Calu3 (cell line): ENCODE measurements around the gene MAPK7. TPM values are rescaled to one million over a fixed set of nuclear protein-coding genes. Genes with fewer than 3 reads are reported as not detected.
A peak's percentile ranks its signal among the peaks of the same experiment; 100 is the strongest.

ENCODE experiments used
- BruUV-seq: library from RNA; stranded (reverse); fragments of 400-500 nt; replicated peaks from 2 replicates; lab custom pipeline; 2021; lab: Mats Ljungman, UMichigan
- CTCF ChIA-PET: fragments of 300-600 bp; sonication (Branson Sonifier 250); formaldehyde crosslinking; loops from one replicate; lab custom pipeline; 2022; ENCODE audit warnings: antibody characterized with exemption; lab: Charles Lee
- DNase-seq: peaks from one replicate; pipeline ENCODE4 v3.0.0; 2022
- H3K27ac Mint-ChIP-seq: one replicate; pipeline ENCODE4 v1.8.0; 2022; ENCODE audit warnings: mixed read lengths; ENCODE audit not compliant: unreplicated experiment
- H3K27me3 Mint-ChIP-seq: one replicate; pipeline ENCODE4 v1.8.0; 2022; ENCODE audit warnings: mixed read lengths; ENCODE audit not compliant: unreplicated experiment
- H3K36me3 Mint-ChIP-seq: one replicate; pipeline ENCODE4 v1.8.0; 2022; ENCODE audit warnings: mild to moderate bottlenecking, moderate library complexity, mixed read lengths; ENCODE audit not compliant: insufficient read depth, unreplicated experiment
- H3K4me1 Mint-ChIP-seq: one replicate; pipeline ENCODE4 v1.8.0; 2022; ENCODE audit warnings: mild to moderate bottlenecking, low read depth, mixed read lengths; ENCODE audit not compliant: unreplicated experiment
- H3K4me3 Mint-ChIP-seq: one replicate; pipeline ENCODE4 v1.8.0; 2022; ENCODE audit warnings: mild to moderate bottlenecking, low read depth, moderate library complexity, mixed read lengths; ENCODE audit not compliant: unreplicated experiment
- H3K9me3 Mint-ChIP-seq: one replicate; pipeline ENCODE4 v1.8.0; 2022; ENCODE audit warnings: low read depth, mixed read lengths; ENCODE audit not compliant: unreplicated experiment
- CTCF ChIP-seq: fragments of 200-600 bp; IDR thresholded peaks from one replicate; pipeline ENCODE4 v1.8.0; 2022; ENCODE audit warnings: antibody characterized with exemption; ENCODE audit not compliant: unreplicated experiment
- intact Hi-C: fragments of 100-400 bp; cut with micrococcal nuclease; formaldehyde crosslinking; loops from one replicate; pipeline ENCODE4 v1.10.0; 2022; ENCODE audit not compliant: unreplicated experiment
- total RNA-seq: library from RNA; stranded (reverse); gene quantifications from 2 replicates; pipeline ENCODE4 v1.2.3, GENCODE V29; 2022

The MAPK7 gene
- total RNA-seq, 1 experiment from 2014 or later: 15.0 TPM

- no peak for TF ChIP-seq CTCF
- Mint-ChIP-seq H3K36me3 (peaks cover 32% of the 10 kb centered on the region), H3K27ac (peak overlapping the region; percentile 82), H3K4me3 (peak overlapping the region; percentile 92), H3K4me1 (no peaks in the 10 kb centered on the region), H3K9me3 (no peaks in the 10 kb centered on the region), H3K27me3 (no peaks in the 10 kb centered on the region)
- BruUV-seq: no TSS peak
- intact Hi-C loops: no loop called here
- CTCF ChIA-PET: interaction anchor here (1.0 to 1.2 kb wide), 2 partner anchors 70 to 381 kb away, joined by 3 to 4 read pairs; no protein-coding TSS in a partner anchor
- peak; percentile 18 for DNase-seq
Measured at GRCh38 chr17:19376811-19377210, 1.5 kb upstream of the MAPK7 start.

GRCh38 chr17:19377602-19378415, 489 bp upstream of the MAPK7 start:
- no peak for TF ChIP-seq CTCF
- Mint-ChIP-seq H3K27ac (peak overlapping the region; percentile 82), H3K4me1 (no peaks in the 10 kb centered on the region), H3K36me3 (peaks cover 37% of the 10 kb centered on the region), H3K27me3 (no peaks in the 10 kb centered on the region), H3K9me3 (no peaks in the 10 kb centered on the region), H3K4me3 (peak overlapping the region; percentile 92)
- CTCF ChIA-PET: interaction anchor here (0.9 to 1.4 kb wide), 4 partner anchors 12 to 380 kb away, joined by 3 to 6 read pairs (median 4); partner anchors contain the start of gene B9D1
- no TSS peak for BruUV-seq
- intact Hi-C loops: no loop called here
- peak; percentile 94 for DNase-seq

DNA sequence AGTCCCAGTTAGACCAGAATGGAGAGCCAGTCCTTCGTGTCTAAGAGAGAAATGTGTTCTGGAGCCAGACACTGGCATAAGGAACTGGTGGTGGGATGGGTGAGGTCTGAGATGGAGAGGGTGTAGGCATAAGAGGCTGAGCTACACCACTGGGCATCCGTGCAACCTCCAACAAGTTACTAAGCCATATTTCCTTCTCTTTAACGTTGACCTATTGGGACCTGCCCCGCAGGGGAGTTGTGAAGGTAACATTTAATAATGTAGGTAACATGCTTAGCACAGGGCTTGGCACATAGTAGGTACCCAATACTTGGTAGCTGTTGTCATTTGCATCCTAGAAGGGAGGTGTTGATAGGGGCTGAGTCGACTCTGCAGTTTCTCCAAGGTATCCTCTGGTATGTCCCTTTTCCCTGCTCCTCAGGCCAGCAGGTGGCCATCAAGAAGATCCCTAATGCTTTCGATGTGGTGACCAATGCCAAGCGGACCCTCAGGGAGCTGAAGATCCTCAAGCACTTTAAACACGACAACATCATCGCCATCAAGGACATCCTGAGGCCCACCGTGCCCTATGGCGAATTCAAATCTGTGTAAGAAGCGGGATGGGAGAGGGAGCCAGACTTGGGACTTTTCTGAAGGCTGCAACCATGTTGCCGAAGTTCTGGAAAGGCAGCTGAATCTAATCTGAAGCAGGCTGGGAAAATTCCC, 1.2 kb downstream of the MAPK7 start:
- no peak for DNase-seq
- no peak for TF ChIP-seq CTCF
- CTCF ChIA-PET: no interaction called here
- intact Hi-C loops: no loop called here
- Mint-ChIP-seq H3K4me3 (peak overlapping the region; percentile 92), H3K27ac (no peak overlapping the region), H3K27me3 (no peaks in the 10 kb centered on the region), H3K36me3 (peaks cover 42% of the 10 kb centered on the region), H3K9me3 (no peaks in the 10 kb centered on the region), H3K4me1 (no peaks in the 10 kb centered on the region)
- TSS peak; percentile 38 for BruUV-seq

DNA sequence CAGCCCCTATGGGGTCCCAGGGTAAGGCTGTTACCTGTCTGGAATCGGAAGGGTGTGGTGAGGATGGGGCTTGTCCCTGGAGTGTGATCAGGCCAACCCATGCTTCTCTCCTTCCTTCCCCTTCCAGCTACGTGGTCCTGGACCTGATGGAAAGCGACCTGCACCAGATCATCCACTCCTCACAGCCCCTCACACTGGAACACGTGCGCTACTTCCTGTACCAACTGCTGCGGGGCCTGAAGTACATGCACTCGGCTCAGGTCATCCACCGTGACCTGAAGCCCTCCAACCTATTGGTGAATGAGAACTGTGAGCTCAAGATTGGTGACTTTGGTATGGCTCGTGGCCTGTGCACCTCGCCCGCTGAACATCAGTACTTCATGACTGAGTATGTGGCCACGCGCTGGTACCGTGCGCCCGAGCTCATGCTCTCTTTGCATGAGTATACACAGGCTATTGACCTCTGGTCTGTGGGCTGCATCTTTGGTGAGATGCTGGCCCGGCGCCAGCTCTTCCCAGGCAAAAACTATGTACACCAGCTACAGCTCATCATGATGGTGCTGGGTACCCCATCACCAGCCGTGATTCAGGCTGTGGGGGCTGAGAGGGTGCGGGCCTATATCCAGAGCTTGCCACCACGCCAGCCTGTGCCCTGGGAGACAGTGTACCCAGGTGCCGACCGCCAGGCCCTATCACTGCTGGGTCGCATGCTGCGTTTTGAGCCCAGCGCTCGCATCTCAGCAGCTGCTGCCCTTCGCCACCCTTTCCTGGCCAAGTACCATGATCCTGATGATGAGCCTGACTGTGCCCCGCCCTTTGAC, 2.4 kb downstream of the MAPK7 start:
- H3K4me1 Mint-ChIP-seq: no peaks in the 10 kb centered on the region
- H3K36me3 Mint-ChIP-seq: peaks cover 42% of the 10 kb centered on the region
- H3K9me3 Mint-ChIP-seq: no peaks in the 10 kb centered on the region
- H3K27ac Mint-ChIP-seq: no peak overlapping the region
- CTCF ChIA-PET: no interaction called here
- no TSS peak for BruUV-seq
- H3K4me3 Mint-ChIP-seq: no peak overlapping the region
- TF ChIP-seq CTCF: no peak
- H3K27me3 Mint-ChIP-seq: no peaks in the 10 kb centered on the region
- intact Hi-C loops: no loop called here
- DNase-seq: no peak
